Measurements from ENCODE around the gene SIGLEC10. TPM values are rescaled to one million over a fixed set of nuclear protein-coding genes. Genes with fewer than 3 reads are reported as not detected.

Gene SIGLEC10
- polyA plus RNA-seq, 2 of the 4 experiments (the other 2 are of a cell fraction) = not detected

DNA sequence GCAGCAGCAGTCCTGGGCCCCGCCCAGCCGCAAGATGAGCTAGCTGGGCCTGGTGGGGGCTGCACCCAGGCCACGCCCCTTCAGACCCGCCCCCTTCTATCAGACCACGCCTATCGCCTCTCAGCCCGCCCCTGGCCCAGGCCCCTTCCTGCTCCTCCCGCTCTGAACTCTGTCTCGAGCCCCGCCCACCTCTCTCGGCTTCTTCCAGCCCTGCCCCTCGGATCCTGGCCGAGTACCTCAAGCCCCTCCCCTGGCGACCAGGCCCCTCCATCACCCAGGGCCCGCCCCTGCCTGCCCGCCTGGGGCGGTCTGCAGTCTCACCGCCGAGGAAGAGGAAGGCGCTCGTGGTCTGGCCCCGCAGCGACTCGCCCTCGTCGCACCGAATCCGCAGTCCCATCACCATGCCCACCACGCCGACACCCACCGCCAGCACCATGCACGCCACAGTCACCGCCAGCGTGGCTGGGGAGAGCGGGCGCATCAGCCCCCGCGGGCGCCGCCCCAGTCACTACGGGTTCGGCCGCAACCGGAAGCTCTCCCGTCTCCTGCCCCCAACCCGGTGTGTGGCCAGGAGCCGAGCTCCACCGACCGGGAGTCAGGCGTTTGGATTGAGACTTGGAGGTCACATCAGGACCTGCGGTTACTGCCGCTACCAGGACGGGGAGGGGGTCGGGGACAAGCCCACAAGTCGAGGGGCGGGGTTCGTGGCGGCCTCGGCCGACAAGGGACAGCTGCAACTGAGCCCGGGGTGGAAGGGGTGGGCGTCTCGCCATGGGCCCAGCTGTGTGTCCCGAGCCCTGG is 49.7 kb downstream of the SIGLEC10 start:
- Histone ChIP-seq H3K4me1 (peaks cover 33% of the 10 kb centered on the region), H3K4me3 (peak overlapping the region; percentile 61), H3K27ac (peak overlapping the region; percentile 96 to 97), H3K9me3 (no peaks in the 10 kb centered on the region), H3K4me2 (peak overlapping the region; percentile 99)
- FAIRE-seq = no peak
- peak; percentile 57 to 82 for ATAC-seq
- POLR2A ChIA-PET = interaction anchor here (0.6 to 1.8 kb wide), 9 partner anchors 8 to 822 kb away, joined by 3 to 59 read pairs (median 3); partner anchors contain the start of gene PPP2R1A
- DNase-seq (ENCODE audit: low read depth in 1 of 2, low spot score in 1 of 2) = peak; percentile 93 to 99
- CTCF ChIA-PET = interaction anchor here (1.0 to 5.7 kb wide), 8 partner anchors 14 to 294 kb away, joined by 3 to 28 read pairs (median 5); no protein-coding TSS in a partner anchor
- 2% methylated on average over 34 of the region's 64 CpGs for WGBS (ENCODE audit: missing lambda C conversion rate)
- TF ChIP-seq RAD21 (conservative IDR thresholded peaks at IDR 0.05 in 1 of 2, IDR thresholded peaks at IDR 0.05 in 1 of 2) (peak in 1 of 2 experiments; percentile 18; a peak in 1 of 5 replicates), JUN (IDR thresholded peaks at IDR 0.05) (peak; percentile 29 to 80; a peak in 4 of 5 replicates), TP53 (CRISPR knock-in tag; IDR thresholded peaks at IDR 0.05) (0 out of 2 replicates have a peak, but pooled peaks have one; percentile 49), HOXB13 (CRISPR knock-in tag; IDR thresholded peaks at IDR 0.05; ENCODE audit: low read depth) (no peak), POLR2A (IDR thresholded peaks at IDR 0.05; ENCODE audit: low read length) (peak; percentile 92), PHF8 (IDR thresholded peaks at IDR 0.05; ENCODE audit: borderline replicate concordance, low read depth) (peak; percentile 77), RFX5 (IDR thresholded peaks at IDR 0.05) (no peak), CHD2 (IDR thresholded peaks at IDR 0.05; ENCODE audit: low read length, partially characterized antibody) (no peak), MAZ (IDR thresholded peaks at IDR 0.05; ENCODE audit: borderline replicate concordance, low read depth, low read length) (peak; percentile 25; the same call in 1 of the 2 replicates), TFCP2L1 (CRISPR knock-in tag; IDR thresholded peaks at IDR 0.05) (0 out of 2 replicates have a peak, but pooled peaks have one; percentile 34), NPAS2 (CRISPR knock-in tag; IDR thresholded peaks at IDR 0.05; ENCODE audit: borderline replicate concordance) (no peak)
- TF ChIP-seq, protein P1, sequence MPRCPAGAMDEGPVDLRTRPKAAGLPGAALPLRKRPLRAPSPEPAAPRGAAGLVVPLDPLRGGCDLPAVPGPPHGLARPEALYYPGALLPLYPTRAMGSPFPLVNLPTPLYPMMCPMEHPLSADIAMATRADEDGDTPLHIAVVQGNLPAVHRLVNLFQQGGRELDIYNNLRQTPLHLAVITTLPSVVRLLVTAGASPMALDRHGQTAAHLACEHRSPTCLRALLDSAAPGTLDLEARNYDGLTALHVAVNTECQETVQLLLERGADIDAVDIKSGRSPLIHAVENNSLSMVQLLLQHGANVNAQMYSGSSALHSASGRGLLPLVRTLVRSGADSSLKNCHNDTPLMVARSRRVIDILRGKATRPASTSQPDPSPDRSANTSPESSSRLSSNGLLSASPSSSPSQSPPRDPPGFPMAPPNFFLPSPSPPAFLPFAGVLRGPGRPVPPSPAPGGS (IDR thresholded peaks at IDR 0.05) = peak; percentile 35; the same call in 1 of the 3 replicates
- TF ChIP-seq, protein P2, sequence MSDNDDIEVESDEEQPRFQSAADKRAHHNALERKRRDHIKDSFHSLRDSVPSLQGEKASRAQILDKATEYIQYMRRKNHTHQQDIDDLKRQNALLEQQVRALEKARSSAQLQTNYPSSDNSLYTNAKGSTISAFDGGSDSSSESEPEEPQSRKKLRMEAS (IDR thresholded peaks at IDR 0.05) = peak; percentile 89
- TF ChIP-seq, protein P3, sequence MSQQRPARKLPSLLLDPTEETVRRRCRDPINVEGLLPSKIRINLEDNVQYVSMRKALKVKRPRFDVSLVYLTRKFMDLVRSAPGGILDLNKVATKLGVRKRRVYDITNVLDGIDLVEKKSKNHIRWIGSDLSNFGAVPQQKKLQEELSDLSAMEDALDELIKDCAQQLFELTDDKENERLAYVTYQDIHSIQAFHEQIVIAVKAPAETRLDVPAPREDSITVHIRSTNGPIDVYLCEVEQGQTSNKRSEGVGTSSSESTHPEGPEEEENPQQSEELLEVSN (IDR thresholded peaks at IDR 0.05; ENCODE audit: borderline replicate concordance, low read depth) = 0 out of 2 replicates have a peak, but pooled peaks have one; percentile 65

DNA sequence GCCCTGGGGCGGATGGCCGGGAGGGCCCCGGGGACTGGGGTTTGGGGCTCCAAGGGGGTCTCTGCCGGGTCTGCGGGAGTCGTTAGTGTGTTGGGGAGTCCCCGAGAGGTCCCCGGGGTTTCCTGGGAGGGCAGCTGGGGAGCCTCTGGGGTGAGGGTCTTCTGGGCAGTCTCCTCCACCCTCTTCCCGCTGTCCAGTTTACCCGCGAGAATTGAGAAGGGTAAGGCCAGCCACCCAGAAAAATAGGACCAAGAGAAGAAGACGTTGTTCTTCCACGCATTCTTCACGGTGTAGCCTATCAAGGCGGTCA is 50.2 kb downstream of the SIGLEC10 start:
- Histone ChIP-seq H3K4me2 (peak overlapping the region; percentile 90), H3K4me3 (peak overlapping the region; percentile 61), H3K4me1 (peaks cover 39% of the 10 kb centered on the region), H3K27ac (peak overlapping the region; percentile 87 to 96), H3K9me3 (no peaks in the 10 kb centered on the region)
- TF ChIP-seq GATA3 (IDR thresholded peaks at IDR 0.05; ENCODE audit: borderline replicate concordance) = no peak
- peak; percentile 42 for TF ChIP-seq POLR2A (IDR thresholded peaks at IDR 0.05; ENCODE audit: low read length)
- peak in 1 of 2 experiments; percentile 9; a peak in 3 of 6 replicates for ATAC-seq
- no peak for FAIRE-seq
- CTCF ChIA-PET = interaction anchor here (1.2 to 5.7 kb wide), 5 partner anchors 14 to 54 kb away, joined by 3 to 28 read pairs (median 7); no protein-coding TSS in a partner anchor
- WGBS (ENCODE audit: missing lambda C conversion rate) = 1% methylated on average over 9 of the region's 15 CpGs
- POLR2A ChIA-PET = interaction anchor here (0.6 to 1.8 kb wide), 9 partner anchors 8 to 822 kb away, joined by 3 to 59 read pairs (median 3); partner anchors contain the start of gene PPP2R1A
- no peak for DNase-seq (ENCODE audit: low read depth in 1 of 2, low spot score in 1 of 2)

DNA sequence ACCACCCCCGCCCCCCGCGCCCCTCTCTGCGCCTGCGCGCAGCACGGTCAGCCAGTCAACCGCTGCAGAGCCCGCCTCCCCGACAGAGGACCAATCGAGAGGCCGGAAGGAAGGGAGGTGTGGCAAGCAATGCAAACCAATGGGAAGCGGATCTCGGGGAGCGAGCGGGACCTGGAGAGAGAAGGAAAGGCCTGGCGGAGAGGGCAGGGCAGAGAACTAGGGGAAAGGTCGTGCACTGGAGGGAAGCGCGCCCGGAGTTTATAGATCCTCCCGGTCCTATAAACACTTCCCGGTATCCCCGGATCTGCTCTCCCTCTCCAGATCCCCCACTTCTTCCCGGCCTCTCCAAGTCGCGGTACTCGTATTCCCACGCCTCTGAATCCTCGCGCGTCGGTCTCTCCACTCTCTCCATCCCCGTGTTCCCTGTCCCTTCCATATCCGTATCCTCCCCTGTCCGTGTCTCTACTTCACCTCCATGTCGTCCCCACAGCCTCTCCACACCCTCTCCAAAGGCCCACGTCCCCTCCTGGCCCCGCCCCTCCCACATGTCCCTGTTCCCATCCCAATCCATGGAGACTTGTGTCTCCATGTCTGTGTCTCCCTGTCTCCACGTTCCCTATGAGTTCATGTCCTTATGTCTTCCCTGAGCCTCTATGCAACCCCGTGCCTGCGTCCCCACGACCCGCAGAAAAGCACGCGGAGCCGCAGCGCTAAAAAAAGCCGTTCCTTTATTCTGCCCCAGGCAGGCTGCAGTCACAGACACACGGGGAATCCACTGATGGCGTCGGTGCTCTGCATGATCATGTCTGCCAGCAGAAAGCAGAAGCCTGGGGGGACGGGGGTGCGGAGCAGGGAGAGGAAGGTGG is 50.8 kb downstream of the SIGLEC10 start:
- FAIRE-seq (no peak), ATAC-seq (peak; percentile 69 to 80), DNase-seq (ENCODE audit: low read depth in 1 of 2, low spot score in 1 of 2) (peak; percentile 99)
- H3K4me1 ChIP-seq = peaks cover 45% of the 10 kb centered on the region
- ChIA-PET POLR2A (interaction anchor here (1.0 to 4.8 kb wide), 4 partner anchors 25 to 29 kb away, joined by 7 to 59 read pairs (median 33); partner anchors contain the start of gene VSIG10L), CTCF (interaction anchor here (1.0 to 5.6 kb wide), 6 partner anchors 15 to 55 kb away, joined by 3 to 46 read pairs (median 6); partner anchors contain the start of gene VSIG10L)
- peak overlapping the region; percentile 61 for H3K4me3 ChIP-seq
- peak overlapping the region; percentile 87 to 96 for H3K27ac ChIP-seq
- H3K9me3 ChIP-seq = no peaks in the 10 kb centered on the region
- peak overlapping the region; percentile 90 for H3K4me2 ChIP-seq
- WGBS (ENCODE audit: missing lambda C conversion rate) = under 1% methylated on average over 42 of the region's 54 CpGs
- TF ChIP-seq, protein P4, sequence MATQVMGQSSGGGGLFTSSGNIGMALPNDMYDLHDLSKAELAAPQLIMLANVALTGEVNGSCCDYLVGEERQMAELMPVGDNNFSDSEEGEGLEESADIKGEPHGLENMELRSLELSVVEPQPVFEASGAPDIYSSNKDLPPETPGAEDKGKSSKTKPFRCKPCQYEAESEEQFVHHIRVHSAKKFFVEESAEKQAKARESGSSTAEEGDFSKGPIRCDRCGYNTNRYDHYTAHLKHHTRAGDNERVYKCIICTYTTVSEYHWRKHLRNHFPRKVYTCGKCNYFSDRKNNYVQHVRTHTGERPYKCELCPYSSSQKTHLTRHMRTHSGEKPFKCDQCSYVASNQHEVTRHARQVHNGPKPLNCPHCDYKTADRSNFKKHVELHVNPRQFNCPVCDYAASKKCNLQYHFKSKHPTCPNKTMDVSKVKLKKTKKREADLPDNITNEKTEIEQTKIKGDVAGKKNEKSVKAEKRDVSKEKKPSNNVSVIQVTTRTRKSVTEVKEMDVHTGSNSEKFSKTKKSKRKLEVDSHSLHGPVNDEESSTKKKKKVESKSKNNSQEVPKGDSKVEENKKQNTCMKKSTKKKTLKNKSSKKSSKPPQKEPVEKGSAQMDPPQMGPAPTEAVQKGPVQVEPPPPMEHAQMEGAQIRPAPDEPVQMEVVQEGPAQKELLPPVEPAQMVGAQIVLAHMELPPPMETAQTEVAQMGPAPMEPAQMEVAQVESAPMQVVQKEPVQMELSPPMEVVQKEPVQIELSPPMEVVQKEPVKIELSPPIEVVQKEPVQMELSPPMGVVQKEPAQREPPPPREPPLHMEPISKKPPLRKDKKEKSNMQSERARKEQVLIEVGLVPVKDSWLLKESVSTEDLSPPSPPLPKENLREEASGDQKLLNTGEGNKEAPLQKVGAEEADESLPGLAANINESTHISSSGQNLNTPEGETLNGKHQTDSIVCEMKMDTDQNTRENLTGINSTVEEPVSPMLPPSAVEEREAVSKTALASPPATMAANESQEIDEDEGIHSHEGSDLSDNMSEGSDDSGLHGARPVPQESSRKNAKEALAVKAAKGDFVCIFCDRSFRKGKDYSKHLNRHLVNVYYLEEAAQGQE (IDR thresholded peaks at IDR 0.05) = peak; percentile 14; the same call in 1 of the 2 replicates
- 0 out of 2 replicates have a peak, but pooled peaks have one; percentile 44 for TF ChIP-seq FOSB (CRISPR knock-in tag; IDR thresholded peaks at IDR 0.05)
- no peak for TF ChIP-seq CEBPB (IDR thresholded peaks at IDR 0.05)
- no peak for TF ChIP-seq KDM5A (IDR thresholded peaks at IDR 0.05)
- peak; percentile 59; the same call in 1 of the 2 replicates for TF ChIP-seq HOXA7 (CRISPR knock-in tag; IDR thresholded peaks at IDR 0.05)
- 0 out of 2 replicates have a peak, but pooled peaks have one; percentile 4 for TF ChIP-seq PHF8 (IDR thresholded peaks at IDR 0.05; ENCODE audit: borderline replicate concordance, low read depth)
- TF ChIP-seq TFCP2L1 (CRISPR knock-in tag; IDR thresholded peaks at IDR 0.05) = 0 out of 2 replicates have a peak, but pooled peaks have one; percentile 57
- TF ChIP-seq POLR2A (IDR thresholded peaks at IDR 0.05; ENCODE audit: low read length) = peak; percentile 54
- TF ChIP-seq JUN (IDR thresholded peaks at IDR 0.05) = peak; percentile 46 to 80; a peak in 4 of 5 replicates
- TF ChIP-seq CHD4 (IDR thresholded peaks at IDR 0.05; ENCODE audit: borderline replicate concordance) = no peak
- peak; percentile 24 for TF ChIP-seq CHD2 (IDR thresholded peaks at IDR 0.05; ENCODE audit: low read length, partially characterized antibody)
